GM21381 (cell line): ENCODE measurements around the gene GALNT15.

Experiments
- ATAC-seq: cut with Tn5 transposase; IDR thresholded peaks from one replicate; pipeline ENCODE4 v1.9.1; 2021; ENCODE audit warnings: mild to moderate bottlenecking, moderate library complexity; ENCODE audit not compliant: unreplicated experiment

Gene GALNT15

DNA sequence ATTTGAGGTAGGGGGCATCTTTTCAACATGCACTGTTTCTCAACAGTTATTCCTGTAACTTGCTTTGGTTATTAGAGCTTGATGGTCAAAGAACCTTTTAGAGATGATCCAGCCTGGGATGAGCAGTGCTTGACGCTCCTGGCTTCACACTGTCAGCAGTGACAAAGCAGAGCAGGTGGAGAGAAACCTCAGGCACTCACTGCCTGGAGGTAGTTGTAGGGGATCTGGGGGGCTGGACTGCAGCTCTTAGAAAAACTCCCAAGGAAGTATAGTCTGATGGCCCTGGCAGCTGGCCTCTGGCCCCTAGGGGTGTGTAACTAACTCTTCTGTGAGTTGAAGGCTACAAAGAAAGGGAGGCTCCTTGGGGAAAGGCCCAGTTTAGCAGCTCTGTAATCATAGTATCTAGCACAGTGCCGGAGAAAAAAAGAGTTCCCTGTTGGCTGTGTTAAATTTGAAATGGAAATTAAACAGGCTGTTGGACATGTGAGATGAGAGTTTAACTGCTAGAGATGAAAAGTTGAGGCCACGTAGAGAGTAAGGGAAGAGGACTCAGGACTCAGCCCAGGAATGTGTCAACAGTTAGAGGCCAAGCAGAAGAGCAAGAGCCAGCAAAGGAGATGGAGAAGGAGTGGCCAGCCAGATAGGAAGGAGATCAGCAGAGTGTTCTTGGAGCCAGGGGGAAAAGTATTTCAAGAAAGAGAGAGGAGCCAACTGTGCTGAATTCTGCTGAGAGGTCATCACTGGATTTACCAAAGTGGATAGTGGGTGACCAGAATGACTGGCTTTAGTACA, 104.7 kb downstream of the GALNT15 start:
- ATAC-seq: no peak

DNA sequence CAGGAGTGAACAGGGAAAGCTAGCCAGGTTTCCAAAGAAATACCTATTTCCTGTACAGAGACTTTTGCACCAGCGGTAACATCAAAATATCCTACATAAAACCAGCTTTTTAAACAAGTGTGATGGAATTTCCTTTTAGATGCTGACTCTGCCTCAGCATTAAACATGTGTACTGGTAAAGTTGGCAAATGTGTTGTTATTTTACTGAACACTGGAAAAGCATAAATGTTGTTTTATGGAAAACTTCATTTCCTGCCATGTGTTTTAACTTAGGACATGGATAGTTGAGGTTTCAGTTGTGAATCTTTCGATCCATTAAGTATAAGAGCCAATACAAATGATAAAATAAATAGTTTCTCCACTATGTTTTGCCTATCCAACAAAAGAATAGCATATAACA, 106.2 kb downstream of the GALNT15 start:
- no peak for ATAC-seq
